Heart left ventricle (tissue), 16 donors: ENCODE data around the gene SSB. TPM values are rescaled to one million over a fixed set of nuclear protein-coding genes. Genes with fewer than 3 reads are reported as not detected.
A peak's percentile ranks its signal among the peaks of the same experiment; 100 is the strongest.

Experiments used
- ATAC-seq, 4 donors: fragments of 200-7000 bp; cut with Tn5 transposase; one replicate each; pipeline ENCODE4 v1.9.1; 2020 to 2022; ENCODE audit warnings: moderate library complexity in 4 of 4, mild to moderate bottlenecking in 3 of 4, moderate number of reproducible peaks in 1 of 4
- DNase-seq, 5 donors: peaks; one replicate each; pipeline ENCODE4 v3.0.0-alpha.2; 2020
- H3K27ac ChIP-seq, 12 donors: fragments of 200-600 bp; sonication (generic) in 4 of 12; one replicate each; pipeline versions ENCODE4 v1.5.0 to v1.8.0; 2016 to 2022; ENCODE audit warnings: mild to moderate bottlenecking in 2 of 12
- H3K27me3 ChIP-seq, 9 donors: fragments of 200-600 bp; sonication (generic) in 2 of 9; one replicate each; pipeline versions ENCODE4 v1.5.1 to v1.8.0; 2016 to 2022; ENCODE audit warnings: mild to moderate bottlenecking in 3 of 9
- H3K36me3 ChIP-seq, 9 donors: fragments of 200-600 bp; sonication (generic) in 2 of 9; one replicate each; pipeline versions ENCODE4 v1.5.0 to v1.8.0; 2018 to 2022; ENCODE audit warnings: mild to moderate bottlenecking in 2 of 9
- H3K4me1 ChIP-seq, 12 donors: fragments of 200-600 bp; sonication (generic) in 4 of 12; one replicate each; pipeline versions ENCODE4 v1.5.0 to v1.8.0; 2016 to 2022; ENCODE audit warnings: mild to moderate bottlenecking in 3 of 12
- H3K4me3 ChIP-seq, 12 donors: fragments of 200-600 bp; sonication (generic) in 4 of 12; one replicate each; pipeline versions ENCODE4 v1.5.0 to v1.8.0; 2017 to 2022; ENCODE audit warnings: mild to moderate bottlenecking in 9 of 12, moderate library complexity in 4 of 12
- H3K9me3 ChIP-seq, 12 donors: fragments of 200-600 bp; sonication (generic) in 4 of 12; one replicate each; pipeline versions ENCODE4 v1.5.0 to v1.8.0; 2016 to 2022; ENCODE audit warnings: mild to moderate bottlenecking in 1 of 12
- POLR2A ChIP-seq, 2 donors: fragments of 450-650 bp; IDR thresholded peaks; one replicate each; pipeline ENCODE4 v1.6.1; 2017; ENCODE audit warnings: antibody characterized with exemption in 2 of 2, mild to moderate bottlenecking in 2 of 2, moderate library complexity in 2 of 2
- WGBS, 4 donors: extraction: QIAGEN DNeasy Blood & Tissue Kit in 2 of 4; methylation state at CpG; one replicate each; pipeline versions ENCODE4 v1.1.5 to v1.1.7; 2013 to 2018; 5-methylcytosine and 5-hydroxymethylcytosine counted together
- intact Hi-C, 10 donors: fragments of 100-400 bp; cut with DNase I; formaldehyde crosslinking; loops; one replicate each; pipeline versions ENCODE4 v1.11.1 to v1.14.2; 2022
- polyA plus RNA-seq, 2 donors: library from polyadenylated mRNA; stranded (reverse); fragments of 200-250 nt; gene quantifications; one replicate each; pipeline ENCODE4 v1.2.3, GENCODE V29; 2013
- total RNA-seq, 9 donors: library from RNA; depleted of rRNA in 2 of 9; stranded (reverse); fragments of >200 nt in 2 of 9; fragmentation: NEBNext Ultra II Directional in 3 of 9; extraction: Animal tissue kit (Norgen Biotek cat#: 25700) in 3 of 9; gene quantifications; one replicate each; pipeline versions ENCODE4 v1.1.0 to v1.2.4, GENCODE V29; 2016 to 2023
- TF ChIP-seq, protein P1 (sequence below), 12 donors: fragments of 200-600 bp; sonication (generic) in 4 of 12; IDR thresholded peaks; one replicate each; pipeline versions ENCODE4 v1.5.0 to v1.8.0; 2018 to 2022; ENCODE audit warnings: antibody characterized with exemption in 12 of 12, mild to moderate bottlenecking in 5 of 12
- donor health status: ischemic (EF 13 %, LVEDD 7.1; RV severe dilation, severe dysfunction).
- donor health status: healthy with polysubstance abuse.
- donor health status: DM: no; HTN: yes; CAD: no.
- donor health status: DM: no; HTN: no; CAD: no.
- donor health status: ischemic (EF 25% LVEDD 6.9; RV normal size, moderate dysfunction).
- donor health status: ischemic (EF 25% LVEDD 5.7; RV mildly dilated, moderate dysfunction).
- donor health status: healthy.
- donor health status: DM: yes; HTN: yes; CAD: no.
- donor health status: ischemic (EF 35%, LVEDD 5.7; RV mildly dilated, moderate dysfunction).
- donor health status: nonischemic (EF 11% LVEDD 7.7; RV severe dilation, severe dysfunction).
- donor health status: DM: yes; HTN: yes; CAD: no.
- donor health status: PGD.
- donor health status: ischemic (EF 29% LVEDD 5.4; RV normal size, mild dysfunction).
- donor health status: nonischemic (EF 23%, LVEDD 6.1; RV moderate dilation, normal function).

Gene SSB
- total and polyA plus RNA-seq, 11 donors = 37.4 to 94.0 (median 53.9) TPM

DNA sequence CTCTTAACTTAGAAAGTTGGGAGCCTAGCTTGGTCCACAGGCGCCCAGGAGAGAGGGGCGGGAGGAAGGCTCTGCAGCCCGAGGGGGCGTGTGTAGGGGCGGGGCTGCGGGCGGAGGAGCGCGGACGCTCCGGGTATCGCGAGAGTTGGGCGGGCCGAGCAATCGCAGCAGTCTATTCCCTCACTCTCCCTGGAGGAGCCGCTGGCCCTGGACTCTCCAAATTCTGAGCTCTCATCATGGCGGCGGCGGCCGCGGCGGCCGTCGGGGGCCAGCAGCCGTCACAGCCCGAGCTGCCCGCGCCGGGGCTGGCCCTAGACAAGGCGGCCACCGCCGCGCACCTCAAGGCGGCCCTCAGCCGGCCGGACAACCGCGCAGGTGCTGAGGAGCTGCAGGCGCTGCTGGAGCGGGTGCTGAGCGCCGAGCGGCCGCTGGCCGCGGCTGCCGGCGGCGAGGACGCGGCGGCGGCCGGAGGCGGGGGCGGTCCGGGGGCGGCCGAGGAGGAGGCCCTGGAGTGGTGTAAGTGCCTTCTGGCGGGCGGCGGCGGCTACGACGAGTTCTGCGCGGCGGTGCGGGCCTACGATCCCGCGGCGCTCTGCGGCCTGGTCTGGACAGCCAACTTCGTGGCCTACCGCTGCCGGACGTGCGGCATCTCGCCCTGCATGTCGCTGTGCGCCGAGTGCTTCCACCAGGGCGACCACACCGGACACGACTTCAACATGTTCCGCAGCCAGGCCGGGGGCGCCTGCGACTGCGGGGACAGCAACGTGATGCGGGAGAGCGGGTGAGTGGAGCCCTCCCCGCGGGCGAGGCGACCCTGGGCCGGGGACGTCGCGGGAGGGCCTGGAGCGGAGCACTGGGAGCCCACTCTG lies 28.8 kb downstream of the SSB start, which contains the start of gene UBR3:
UBR3 (plus strand) TSS at position 183 of the 869 bp plus-strand sequence; CDS start at position 237, 54 bp downstream.
- Histone ChIP-seq H3K9me3 (no peaks in the 10 kb centered on the region), H3K27me3 (no peaks in the 10 kb centered on the region), H3K36me3 (peaks cover 0 to 4% (median 0%) of the 10 kb centered on the region in 9 donors), H3K4me1 (peaks cover 0 to 68% (median 47%) of the 10 kb centered on the region in 12 donors), H3K27ac (peak within 1 kb of the TSS; percentile 87 to 96 (median 92)), H3K4me3 (peak within 1 kb of the TSS; percentile 76 to 98 (median 92))
- DNase-seq = peak; percentile 95 to 97 (median 96)
- 0% methylated on average over 72 to 104 of the region's 104 CpGs for WGBS, 4 donors
- intact Hi-C loops = loop anchor here in 7 of 10 donors (2.0 to 10.0 kb wide), 4 partner anchors 47 to 100 kb away; no protein-coding TSS in a partner anchor
- peak; percentile 91 to 95 (median 94) for ATAC-seq
- TF ChIP-seq POLR2A (IDR thresholded peaks at IDR 0.05) = peak in 1 of 2 donors; percentile 88
- TF ChIP-seq, protein P1, sequence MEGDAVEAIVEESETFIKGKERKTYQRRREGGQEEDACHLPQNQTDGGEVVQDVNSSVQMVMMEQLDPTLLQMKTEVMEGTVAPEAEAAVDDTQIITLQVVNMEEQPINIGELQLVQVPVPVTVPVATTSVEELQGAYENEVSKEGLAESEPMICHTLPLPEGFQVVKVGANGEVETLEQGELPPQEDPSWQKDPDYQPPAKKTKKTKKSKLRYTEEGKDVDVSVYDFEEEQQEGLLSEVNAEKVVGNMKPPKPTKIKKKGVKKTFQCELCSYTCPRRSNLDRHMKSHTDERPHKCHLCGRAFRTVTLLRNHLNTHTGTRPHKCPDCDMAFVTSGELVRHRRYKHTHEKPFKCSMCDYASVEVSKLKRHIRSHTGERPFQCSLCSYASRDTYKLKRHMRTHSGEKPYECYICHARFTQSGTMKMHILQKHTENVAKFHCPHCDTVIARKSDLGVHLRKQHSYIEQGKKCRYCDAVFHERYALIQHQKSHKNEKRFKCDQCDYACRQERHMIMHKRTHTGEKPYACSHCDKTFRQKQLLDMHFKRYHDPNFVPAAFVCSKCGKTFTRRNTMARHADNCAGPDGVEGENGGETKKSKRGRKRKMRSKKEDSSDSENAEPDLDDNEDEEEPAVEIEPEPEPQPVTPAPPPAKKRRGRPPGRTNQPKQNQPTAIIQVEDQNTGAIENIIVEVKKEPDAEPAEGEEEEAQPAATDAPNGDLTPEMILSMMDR (IDR thresholded peaks at IDR 0.05) = peak in 1 of 12 donors; percentile 8

DNA sequence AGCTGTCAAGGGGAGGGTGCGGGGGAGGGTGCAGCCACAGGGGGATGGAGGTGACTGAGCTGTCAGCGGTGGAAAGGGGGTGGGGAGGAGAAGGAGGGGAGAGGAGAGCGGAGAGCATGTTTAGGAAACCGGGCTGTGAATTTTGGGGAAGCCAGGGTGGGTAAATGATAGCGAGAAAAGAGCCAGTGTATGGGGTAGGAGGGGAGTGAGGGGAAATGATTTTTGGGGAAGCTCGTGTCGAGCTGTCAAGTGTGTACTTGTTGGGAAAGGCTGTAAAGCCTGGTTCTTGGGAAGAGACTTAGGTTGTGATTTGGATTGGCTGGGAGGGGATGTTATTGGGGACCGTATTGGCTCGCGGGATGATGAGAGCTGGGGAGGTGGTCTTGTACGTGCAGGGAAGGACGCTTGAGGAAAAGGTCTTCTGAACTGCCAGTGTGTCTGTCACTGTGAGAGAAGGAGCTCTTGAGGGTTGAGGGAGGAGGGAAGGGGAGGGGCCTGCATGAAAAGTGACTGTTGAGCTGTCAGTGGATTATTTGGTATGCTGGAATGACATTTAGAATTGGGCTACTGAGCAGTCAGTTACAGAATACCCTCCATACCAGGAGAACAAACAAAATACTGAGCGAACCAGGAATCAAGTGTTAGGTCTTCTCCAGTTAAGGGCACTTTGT lies 29.6 kb downstream of the SSB start:
- peak overlapping the region; percentile 87 to 96 (median 92) for H3K27ac ChIP-seq
- no peaks in the 10 kb centered on the region for H3K27me3 ChIP-seq
- DNase-seq (peak in 4 of 5 donors; percentile 53 to 68 (median 58)), ATAC-seq (peak; percentile 57 to 77 (median 64))
- peaks cover 0 to 68% (median 47%) of the 10 kb centered on the region in 12 donors for H3K4me1 ChIP-seq
- H3K9me3 ChIP-seq = no peaks in the 10 kb centered on the region
- 0 to 2% (median 1%) methylated on average over 13 of the region's 13 CpGs for WGBS, 4 donors
- H3K36me3 ChIP-seq = peaks cover 0 to 4% (median 0%) of the 10 kb centered on the region in 9 donors
- peak overlapping the region; percentile 76 to 98 (median 92) for H3K4me3 ChIP-seq
- TF ChIP-seq, protein P1 (IDR thresholded peaks at IDR 0.05) = no peak
- TF ChIP-seq POLR2A (IDR thresholded peaks at IDR 0.05) = peak in 1 of 2 donors; percentile 60
- intact Hi-C loops = loop anchor here in 5 of 10 donors (5.0 to 10.0 kb wide), 3 partner anchors 47 to 99 kb away; no protein-coding TSS in a partner anchor

DNA sequence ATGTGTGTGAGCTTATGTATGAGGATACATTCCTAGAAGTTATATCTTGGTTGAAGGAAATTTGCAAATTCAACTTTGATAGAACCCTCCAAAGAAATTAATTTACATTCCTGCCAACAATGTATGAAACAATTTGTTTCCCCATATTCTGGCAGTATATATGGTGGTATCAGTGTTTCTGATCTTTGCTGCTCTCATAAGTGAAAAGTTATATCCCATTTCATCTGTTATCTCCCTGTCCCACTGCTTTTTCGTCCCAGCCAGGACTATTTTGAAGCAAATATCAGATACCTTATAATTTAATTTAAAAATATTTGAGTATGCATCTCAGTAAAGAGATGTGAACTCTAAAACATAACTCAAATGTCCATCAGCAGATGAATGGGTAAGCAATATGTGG lies 35.7 kb downstream of the SSB start:
- ATAC-seq = no peak
- Histone ChIP-seq H3K27ac (no peak overlapping the region), H3K9me3 (no peaks in the 10 kb centered on the region), H3K36me3 (peaks cover 0 to 4% (median 0%) of the 10 kb centered on the region in 9 donors), H3K4me1 (peaks cover under 1 to 87% (median 44%) of the 10 kb centered on the region in 12 donors), H3K27me3 (no peaks in the 10 kb centered on the region), H3K4me3 (no peak overlapping the region)
- TF ChIP-seq POLR2A (IDR thresholded peaks at IDR 0.05) = no peak
- TF ChIP-seq, protein P1 (IDR thresholded peaks at IDR 0.05) = no peak
- WGBS, 4 donors = 45 to 57% (median 47%) methylated on average over 1 of the region's 1 CpG
- DNase-seq = no peak
- intact Hi-C loops = loop anchor here in 1 of 10 donors (5.0 kb wide), 1 partner anchor 33 kb away; no protein-coding TSS in a partner anchor
